HG03196 (cell line): ENCODE results near the gene NRP1.
A peak's percentile ranks its signal among the peaks of the same experiment; 100 is the strongest.

Experiments
- ATAC-seq: cut with Tn5 transposase; IDR thresholded peaks from one replicate; pipeline ENCODE4 v1.9.1; 2021; ENCODE audit not compliant: unreplicated experiment

Gene NRP1

GRCh38 chr10:33216661-33217427 is 117.6 kb downstream of the NRP1 start:
- ATAC-seq, result no peak

GRCh38 chr10:33215635-33216034 is 118.8 kb downstream of the NRP1 start:
- no peak for ATAC-seq

DNA sequence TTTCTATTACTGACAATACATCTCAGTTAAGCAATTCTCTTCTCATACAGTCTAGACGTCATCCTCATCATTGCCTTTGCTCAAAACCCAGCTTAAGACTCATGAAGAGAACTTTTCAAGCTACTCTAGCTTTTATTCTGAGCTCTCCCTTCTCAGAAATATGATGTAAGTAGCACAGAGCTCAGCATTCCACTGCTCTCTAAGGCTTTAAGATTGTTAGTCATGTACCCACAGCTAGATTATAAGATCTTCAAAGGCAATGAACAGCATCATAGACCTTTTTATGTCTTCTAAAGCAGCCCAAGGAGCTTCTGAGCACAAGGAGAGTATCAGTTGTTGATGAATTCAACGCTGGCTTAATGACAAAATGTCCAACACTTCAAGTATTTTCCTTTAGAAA is 119.3 kb downstream of the NRP1 start:
- ATAC-seq, result no peak

- ATAC-seq, result no peak
These were observed 120.3 kb downstream of the NRP1 start for GRCh38 chr10:33214174-33214573.

DNA sequence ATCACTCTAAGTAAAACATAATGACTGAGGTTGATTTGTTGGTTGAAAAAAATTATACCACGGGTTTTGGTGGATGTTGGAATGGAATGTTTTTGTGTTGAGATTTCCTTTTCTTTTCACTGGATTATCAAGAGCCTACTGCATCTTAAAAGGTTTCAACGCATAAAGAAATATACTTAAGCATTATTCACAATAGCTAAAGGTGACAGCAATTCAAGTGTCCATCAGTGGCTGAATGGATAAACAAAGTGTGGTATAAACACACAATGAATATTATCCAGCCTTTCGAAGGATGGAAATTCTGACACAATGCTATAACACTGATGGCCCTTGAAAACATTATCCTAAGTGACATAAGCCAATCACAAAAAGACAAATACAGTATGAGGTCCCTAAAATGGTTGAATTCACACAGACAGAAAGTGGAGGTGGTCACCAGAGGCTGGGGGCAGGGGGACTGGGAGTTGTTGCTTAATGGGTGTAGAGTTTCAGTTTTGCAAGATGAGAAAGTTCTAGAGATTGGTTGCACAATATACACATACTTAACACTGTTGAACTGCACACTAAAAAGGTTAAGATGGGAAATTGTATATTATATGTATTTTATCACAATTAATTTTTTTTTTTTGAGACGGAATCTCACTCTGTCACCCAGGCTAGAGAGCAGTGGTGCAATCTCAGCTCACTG is 122.3 kb downstream of the NRP1 start:
- no peak for ATAC-seq

- no peak for ATAC-seq
These were observed 123.2 kb downstream of the NRP1 start for GRCh38 chr10:33211106-33211878.

DNA sequence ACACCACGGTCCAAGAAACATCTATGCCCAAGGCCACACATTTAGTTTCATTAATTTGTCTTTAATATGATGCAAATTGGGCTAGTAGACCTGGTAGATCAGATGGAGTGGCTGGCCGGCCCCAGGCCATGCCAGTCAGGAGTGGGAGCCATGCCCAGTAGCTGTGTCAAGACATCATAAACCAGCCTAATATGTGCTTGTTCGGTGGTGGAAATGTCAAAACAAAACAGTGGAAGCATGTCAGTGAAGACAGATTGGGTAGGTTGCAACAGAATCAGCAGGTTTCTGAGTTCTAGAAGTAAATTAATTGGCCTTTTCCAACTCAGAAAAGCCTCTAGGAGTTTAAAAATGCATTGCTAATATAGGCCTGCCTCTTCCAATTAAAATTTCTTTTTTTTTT is 124.7 kb downstream of the NRP1 start:
- ATAC-seq, result no peak

- ATAC-seq, result no peak
These were observed 126.3 kb downstream of the NRP1 start for GRCh38 chr10:33208166-33208565.

DNA sequence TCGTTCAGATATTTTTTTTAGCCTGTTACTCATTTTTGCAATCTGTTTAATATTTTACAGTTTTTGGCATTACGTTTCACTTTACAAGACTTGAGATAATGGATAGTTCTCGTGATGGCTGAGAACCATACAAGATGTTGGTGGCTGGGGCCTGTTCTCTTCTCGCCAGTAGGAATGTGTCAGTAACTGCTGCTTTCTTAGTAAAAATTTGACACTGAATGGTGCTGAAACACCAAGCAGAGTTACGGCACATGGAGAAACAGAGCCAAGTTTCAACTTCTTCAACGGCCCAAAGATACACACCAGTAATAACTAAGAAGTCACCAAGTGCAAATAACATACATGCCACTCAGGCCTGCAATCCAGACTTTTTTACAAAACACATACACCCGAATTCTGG is 130.4 kb downstream of the NRP1 start:
- no peak for ATAC-seq

- ATAC-seq, result no peak
These were observed 132.5 kb downstream of the NRP1 start for GRCh38 chr10:33201971-33202370.

DNA sequence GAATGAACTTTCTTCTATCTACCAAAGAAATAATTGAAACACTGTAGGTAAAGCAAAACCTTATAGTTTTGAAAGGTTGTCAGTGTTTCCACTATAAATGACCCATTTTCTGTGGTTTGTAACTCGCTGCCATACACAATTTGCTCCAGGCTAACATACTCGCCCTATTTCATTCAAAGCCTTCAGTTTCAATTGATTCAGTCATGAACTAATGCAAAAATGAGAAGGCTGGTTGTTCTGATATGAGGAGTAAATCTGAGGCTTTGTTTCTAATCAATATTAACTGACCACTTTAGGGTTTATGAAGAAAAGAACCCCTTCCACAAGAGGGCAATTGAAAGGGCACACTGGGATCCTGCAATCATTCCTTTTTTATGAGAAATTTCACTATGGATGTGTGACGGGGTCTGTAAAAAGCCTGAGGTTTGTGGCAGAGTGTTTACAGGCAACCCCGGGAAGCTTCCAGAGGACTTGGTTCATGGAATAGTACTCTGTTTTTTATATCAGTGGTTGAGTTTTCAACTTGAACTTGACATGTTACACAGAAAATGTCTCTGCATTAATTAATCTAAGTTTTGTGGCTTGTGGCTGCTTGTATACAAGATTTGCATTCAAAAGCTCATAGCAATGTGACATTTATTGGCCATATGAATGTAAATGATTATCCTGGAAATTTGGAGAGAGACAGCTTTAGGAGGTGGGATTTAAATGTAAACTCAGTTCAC is 133.2 kb downstream of the NRP1 start:
- ATAC-seq, result no peak

DNA sequence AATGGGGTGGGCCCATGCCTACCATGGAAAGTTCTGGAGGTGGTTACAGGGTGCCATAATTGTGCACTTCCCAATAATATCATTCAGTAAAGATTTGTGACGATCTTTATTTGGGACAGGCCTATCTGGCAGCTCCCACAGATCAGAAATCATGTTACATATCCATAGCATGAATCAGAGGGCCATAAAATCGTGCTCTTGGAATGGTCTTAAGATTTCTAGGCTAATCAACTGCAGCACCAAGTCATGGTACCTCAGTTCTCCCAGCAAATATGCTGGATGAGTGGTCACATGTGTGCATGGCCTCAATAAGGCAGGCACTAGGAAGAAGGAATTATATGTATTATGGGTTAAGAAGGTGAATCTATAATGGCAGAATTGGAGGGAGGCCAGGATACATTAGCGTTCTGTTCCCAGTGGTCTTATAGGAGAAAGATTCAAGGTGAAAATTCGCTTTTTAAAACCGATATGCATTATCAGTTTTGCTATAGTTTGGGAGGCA is 134.7 kb downstream of the NRP1 start:
- ATAC-seq, result no peak

- no peak for ATAC-seq
These were observed 135.9 kb downstream of the NRP1 start for GRCh38 chr10:33198610-33199009.

GRCh38 chr10:33196710-33197491 is 137.6 kb downstream of the NRP1 start:
- no peak for ATAC-seq

DNA sequence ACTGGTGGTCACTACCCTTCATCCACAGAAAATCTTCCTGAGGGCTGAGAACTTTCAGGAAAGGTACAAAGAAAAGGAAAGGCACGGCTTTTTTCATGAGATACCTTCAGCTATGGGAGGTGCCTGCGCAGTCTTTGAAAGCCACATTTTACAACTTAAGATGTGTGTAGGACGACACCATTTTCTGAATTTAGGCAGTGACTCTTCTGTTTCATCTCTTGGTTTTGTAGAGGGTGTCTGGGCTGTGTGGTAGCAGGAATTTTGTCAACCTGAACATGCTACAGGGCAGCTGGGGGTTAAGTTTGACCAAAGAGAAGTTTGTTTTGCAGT is 138.1 kb downstream of the NRP1 start:
- ATAC-seq, result no peak

DNA sequence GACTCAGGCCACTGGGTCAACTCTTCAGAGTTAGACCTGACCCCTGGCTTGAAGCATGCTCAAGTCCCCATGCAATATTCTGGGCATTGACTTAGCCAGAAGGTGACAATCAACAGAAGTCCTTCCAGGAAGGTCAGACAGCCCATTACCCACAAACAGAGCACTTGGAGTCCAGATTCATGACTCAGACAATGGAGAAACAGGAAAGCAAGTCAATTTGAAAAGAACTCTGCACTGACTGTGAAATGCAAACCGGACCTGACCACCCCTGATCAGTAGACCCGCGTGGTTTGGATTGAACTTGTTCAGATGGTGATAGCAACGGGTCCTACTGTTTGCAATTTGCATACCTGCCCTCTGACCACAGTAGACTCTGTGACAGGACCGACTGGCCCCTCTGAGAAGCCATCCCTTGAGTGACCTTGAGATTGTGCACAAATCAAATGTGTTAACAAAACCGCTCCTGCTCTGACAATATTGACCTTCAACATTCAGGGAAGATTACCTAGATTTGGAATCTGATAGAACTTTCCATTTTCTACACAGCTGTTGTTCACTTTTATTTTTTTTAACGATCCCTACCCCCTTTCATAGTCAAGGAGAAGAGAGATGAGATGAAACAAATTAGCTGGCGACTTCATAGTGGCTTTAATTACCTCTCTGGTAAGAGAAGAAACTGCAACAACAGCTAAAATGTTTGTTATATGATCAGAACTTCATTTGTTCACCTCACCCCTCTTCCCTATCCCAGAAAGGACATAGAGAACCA is 138.7 kb downstream of the NRP1 start:
- ATAC-seq, result no peak

- ATAC-seq, result no peak
These were observed 140.6 kb downstream of the NRP1 start for GRCh38 chr10:33193701-33194521.

GRCh38 chr10:33193057-33193700 is 141.3 kb downstream of the NRP1 start:
- ATAC-seq, result peak; percentile 82
